Measurements from ENCODE around the gene MTHFD1L. TPM values are rescaled to one million over a fixed set of nuclear protein-coding genes. Genes with fewer than 3 reads are reported as not detected.

The MTHFD1L gene
- total and polyA plus RNA-seq, 2 experiments from 2014 or later: 18.2 to 37.9 TPM

- Histone ChIP-seq H3K36me3 (no peaks in the 10 kb centered on the region), H3K4me3 (no peak overlapping the region), H3K27me3 (no peaks in the 10 kb centered on the region), H3K4me1 (ENCODE audit: low read depth) (no peaks in the 10 kb centered on the region), H3K9me3 (ENCODE audit: low read depth) (no peaks in the 10 kb centered on the region), H3K27ac (no peak overlapping the region)
- TF ChIP-seq CTCF (IDR thresholded peaks at IDR 0.05; ENCODE audit: low read depth, low read length): no peak
- DNase-seq (ENCODE audit: low read depth in 1 of 2, low spot score in 1 of 2): no peak
Observed at GRCh38 chr6:151128763-151129370, 263.4 kb downstream of the MTHFD1L start.

- DNase-seq (ENCODE audit: low read depth in 1 of 2, low spot score in 1 of 2): no peak
- no peak for TF ChIP-seq CTCF (IDR thresholded peaks at IDR 0.05; ENCODE audit: low read depth, low read length)
- H3K4me3 ChIP-seq: no peak overlapping the region
- H3K36me3 ChIP-seq: no peaks in the 10 kb centered on the region
- H3K9me3 ChIP-seq (ENCODE audit: low read depth): no peaks in the 10 kb centered on the region
- H3K27me3 ChIP-seq: no peaks in the 10 kb centered on the region
- H3K27ac ChIP-seq: no peak overlapping the region
- H3K4me1 ChIP-seq (ENCODE audit: low read depth): no peaks in the 10 kb centered on the region
Observed at GRCh38 chr6:151130329-151130728, 264.8 kb downstream of the MTHFD1L start.

GRCh38 chr6:151131324-151132007 lies 266.0 kb downstream of the MTHFD1L start:
- Histone ChIP-seq H3K27ac (no peak overlapping the region), H3K4me1 (ENCODE audit: low read depth) (no peaks in the 10 kb centered on the region), H3K9me3 (ENCODE audit: low read depth) (no peaks in the 10 kb centered on the region), H3K27me3 (no peaks in the 10 kb centered on the region), H3K36me3 (no peaks in the 10 kb centered on the region), H3K4me3 (no peak overlapping the region)
- TF ChIP-seq CTCF (IDR thresholded peaks at IDR 0.05; ENCODE audit: low read depth, low read length): no peak
- DNase-seq (ENCODE audit: low read depth in 1 of 2, low spot score in 1 of 2): peak in 1 of 2 donors; percentile 23

DNA sequence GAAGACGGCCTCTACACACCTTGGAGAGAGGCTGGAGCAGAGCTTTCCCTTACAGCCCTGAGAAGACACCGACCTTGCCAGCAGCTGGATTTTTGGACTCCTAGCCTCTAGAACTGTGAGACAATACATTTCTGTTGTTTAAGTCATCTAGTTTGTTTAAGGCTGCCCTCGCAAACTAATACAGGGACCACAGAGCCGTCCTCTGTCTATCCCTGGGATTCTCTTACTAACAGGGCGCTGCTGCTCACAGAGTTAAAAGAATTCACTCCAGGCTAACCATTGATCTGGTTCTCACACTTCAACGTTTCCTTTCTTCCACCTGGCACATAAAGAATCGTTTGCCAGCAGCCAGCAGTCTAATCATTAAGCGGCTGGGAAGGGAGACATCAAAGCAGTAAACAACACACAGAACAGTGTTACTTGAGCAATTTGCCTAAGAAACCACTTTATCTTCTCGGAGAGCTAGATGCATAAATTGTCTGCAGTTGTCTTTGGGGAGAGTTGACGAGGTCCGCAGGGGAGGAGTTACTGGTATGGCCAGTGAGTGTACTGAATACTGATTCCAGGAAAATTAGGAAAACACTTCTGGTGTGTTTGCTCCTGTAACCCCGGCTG lies 270.7 kb downstream of the MTHFD1L start:
- Histone ChIP-seq H3K4me1 (ENCODE audit: low read depth) (no peaks in the 10 kb centered on the region), H3K27me3 (no peaks in the 10 kb centered on the region), H3K36me3 (no peaks in the 10 kb centered on the region), H3K4me3 (no peak overlapping the region), H3K9me3 (ENCODE audit: low read depth) (no peaks in the 10 kb centered on the region), H3K27ac (no peak overlapping the region)
- TF ChIP-seq CTCF (IDR thresholded peaks at IDR 0.05; ENCODE audit: low read depth, low read length): no peak
- peak in 1 of 2 donors; percentile 41 for DNase-seq (ENCODE audit: low read depth in 1 of 2, low spot score in 1 of 2)

DNA sequence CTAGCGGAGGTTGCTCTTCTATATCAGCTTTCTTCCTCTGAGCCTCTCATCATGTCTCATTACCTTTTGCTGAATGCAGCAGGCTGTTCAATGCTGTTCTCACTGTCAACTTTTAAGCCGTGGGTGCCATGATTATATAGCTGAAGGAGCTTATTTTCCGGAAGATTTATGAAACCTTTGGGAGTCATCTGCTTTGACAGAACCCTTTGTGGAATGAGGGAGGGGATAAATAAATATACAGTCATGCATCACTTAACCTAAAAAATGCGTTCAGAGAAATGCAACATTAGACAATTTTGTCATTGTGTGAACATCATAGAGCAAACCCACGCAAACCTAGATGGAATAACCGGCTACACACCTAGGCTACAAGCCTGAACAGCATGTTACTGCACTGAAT lies 272.0 kb downstream of the MTHFD1L start:
- no peak overlapping the region for H3K27ac ChIP-seq
- no peak for TF ChIP-seq CTCF (IDR thresholded peaks at IDR 0.05; ENCODE audit: low read depth, low read length)
- H3K4me1 ChIP-seq (ENCODE audit: low read depth): no peaks in the 10 kb centered on the region
- no peaks in the 10 kb centered on the region for H3K27me3 ChIP-seq
- no peaks in the 10 kb centered on the region for H3K36me3 ChIP-seq
- no peak for DNase-seq (ENCODE audit: low read depth in 1 of 2, low spot score in 1 of 2)
- H3K4me3 ChIP-seq: no peak overlapping the region
- H3K9me3 ChIP-seq (ENCODE audit: low read depth): no peaks in the 10 kb centered on the region

Measured in cardiac muscle cell (in vitro differentiated cells and primary cell).